ENCODE data around the gene TMEM242.

Gene TMEM242

DNA sequence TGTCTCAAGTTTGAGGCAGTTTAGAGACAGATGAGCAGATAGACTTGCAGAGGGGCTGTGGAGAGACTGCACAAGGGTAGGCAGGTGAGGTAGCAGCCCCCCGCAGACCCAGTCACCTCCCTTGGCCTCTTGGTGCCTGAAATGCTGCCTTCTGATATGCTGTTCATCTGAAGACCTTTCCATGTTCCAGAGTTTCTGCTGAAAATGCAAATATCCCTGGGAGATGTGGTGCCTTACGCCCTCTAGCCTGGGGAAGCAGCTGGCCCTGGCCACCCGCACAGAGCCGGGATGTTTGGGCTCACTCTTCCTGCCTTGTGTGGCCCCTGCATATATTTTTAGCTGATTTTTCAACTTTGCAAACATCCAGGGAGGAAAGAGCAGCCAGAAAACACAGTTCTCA is 51.4 kb downstream of the TMEM242 start:
- no peak for DNase-seq (ENCODE audit: low read depth, low spot score)

DNA sequence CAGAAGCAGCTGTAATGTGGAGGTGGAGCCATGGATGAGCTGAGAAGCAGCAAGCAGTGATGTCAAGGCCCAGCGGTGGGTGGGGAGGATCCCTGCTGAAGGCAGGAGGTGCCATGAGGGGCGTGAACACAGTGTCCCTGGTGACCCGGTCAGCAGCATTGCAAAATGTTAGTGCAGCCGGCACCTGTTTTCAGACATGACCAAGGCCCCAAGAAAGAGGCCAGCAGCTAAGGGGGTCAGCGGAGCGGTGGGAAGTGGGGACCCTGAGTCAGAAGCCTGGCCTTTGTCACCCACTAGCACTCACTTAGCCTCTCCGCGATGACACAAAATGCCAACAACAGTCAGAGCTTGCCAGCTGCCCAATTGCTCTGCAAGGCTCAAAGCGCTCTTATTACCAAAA is 51.9 kb downstream of the TMEM242 start:
- no peak for DNase-seq (ENCODE audit: low read depth, low spot score)

DNA sequence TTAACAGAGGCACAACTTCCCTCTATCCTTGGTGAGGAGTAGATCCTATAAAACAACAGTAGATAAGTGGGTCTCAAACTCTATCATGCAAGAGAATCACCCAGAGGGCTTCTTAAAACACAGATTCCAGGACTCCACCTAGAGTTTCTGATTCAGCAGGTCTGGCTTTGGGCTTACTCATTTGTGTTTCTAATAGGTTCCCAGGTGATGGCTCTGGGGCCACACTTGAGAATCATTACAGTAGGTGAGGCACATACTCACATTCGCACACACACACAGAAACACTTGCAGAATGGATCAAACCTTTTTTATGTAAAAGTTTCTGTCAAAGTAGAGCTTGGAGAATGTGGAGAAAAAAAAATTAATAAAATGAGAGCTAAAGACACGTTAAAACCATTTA is 52.4 kb downstream of the TMEM242 start:
- DNase-seq (ENCODE audit: low read depth, low spot score): no peak

DNA sequence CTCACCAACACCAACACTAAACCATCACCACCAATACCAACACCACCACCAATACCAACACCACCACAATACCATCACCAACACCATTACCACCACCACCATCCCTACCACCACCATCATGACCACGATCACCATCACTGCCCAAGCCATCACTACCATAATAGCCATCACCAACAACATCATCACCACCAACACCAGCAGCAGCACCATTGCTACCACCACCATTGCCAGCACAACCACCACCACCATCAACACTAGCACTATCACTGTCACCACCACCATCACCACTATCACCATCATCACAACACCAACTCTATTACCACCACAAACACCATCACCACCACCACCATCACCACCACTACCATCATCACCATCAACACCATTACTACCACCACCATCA is 53.0 kb downstream of the TMEM242 start:
- DNase-seq (ENCODE audit: low read depth, low spot score): no peak

DNA sequence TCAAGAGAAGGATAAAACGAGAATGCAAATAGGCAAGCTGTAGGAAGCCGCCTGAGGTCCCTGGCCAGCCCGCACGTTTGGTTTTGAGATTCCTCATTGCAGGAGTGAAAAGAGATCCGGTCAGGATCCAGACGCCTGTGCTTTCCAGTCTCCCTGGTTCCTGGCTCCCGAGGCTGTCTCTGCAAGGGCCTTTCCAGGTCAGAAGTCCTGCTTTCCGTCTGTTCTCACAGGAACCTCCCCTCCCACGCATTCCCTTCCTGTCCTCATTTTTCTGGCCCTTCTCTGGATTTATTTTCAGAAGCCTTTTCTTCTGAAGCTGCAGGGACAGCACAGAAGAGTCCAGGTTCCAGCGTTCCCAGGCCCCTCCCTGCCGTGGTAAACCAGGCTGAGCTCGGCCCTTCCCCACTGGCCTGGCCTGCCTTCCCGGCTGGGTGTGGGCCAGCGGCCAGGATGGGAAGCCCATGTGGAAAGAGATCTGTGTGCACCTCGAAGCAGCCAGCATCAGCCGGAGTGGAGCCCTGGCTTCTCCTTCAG is 54.0 kb downstream of the TMEM242 start:
- no peak for DNase-seq (ENCODE audit: low read depth, low spot score)

DNA sequence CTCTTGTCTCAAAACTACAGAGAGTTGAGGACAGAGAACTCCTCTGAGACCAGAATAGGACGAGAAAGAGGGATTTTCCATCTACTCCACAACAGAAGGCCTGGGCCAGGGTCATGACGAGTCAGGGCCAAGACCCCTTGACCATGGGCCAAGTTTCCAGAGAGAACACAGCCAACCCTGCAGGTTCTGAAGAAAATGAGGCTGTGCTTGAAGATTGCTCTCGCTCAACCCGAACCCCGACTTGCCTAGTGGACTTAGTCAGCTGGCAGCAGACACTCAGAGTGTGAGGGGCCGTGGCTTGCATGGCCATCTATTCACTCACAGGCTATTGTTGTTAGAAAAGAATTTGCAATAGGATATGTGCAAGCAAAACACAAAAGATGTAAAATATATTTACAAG is 54.5 kb downstream of the TMEM242 start:
- no peak for DNase-seq (ENCODE audit: low read depth, low spot score)

DNA sequence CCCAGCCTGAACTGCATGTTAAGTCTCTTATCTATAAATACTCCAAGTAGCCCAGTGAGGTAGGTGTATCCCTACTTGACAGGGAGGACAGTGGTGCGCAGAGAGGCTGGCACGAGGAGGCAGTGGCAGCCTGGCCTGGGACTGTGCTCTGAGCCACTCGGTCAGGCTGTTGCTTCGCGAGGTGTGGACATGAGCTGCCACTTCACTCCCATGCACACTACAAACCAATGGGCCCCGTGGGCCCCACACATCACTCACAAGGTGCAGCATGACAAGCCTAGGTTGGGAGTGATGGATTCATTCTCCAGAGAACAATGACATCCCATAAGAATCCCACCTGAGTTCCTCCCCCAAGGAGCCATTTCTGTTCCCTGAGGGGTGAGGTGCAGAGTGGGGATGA is 54.9 kb downstream of the TMEM242 start:
- DNase-seq (ENCODE audit: low read depth, low spot score): no peak

DNA sequence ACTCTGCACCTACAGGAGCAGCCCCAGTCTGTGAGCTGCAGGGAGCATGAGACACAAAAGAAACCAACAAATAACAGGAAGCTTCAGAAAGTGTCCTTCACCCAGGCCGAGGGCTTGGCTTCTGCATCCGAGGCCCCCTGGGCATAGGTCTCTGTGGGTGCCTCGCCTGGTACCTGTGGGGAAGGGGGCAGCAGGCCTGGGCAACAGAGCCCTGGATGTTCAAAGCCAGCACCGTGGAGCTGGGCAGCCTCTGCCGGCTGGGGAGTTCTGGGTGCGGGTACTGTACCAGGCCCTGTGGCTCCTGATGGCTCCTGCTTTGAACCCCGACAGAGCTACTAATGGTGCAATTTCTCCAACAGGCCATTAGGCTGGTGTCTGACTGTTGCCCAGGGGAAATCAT is 55.7 kb downstream of the TMEM242 start:
- DNase-seq (ENCODE audit: low read depth, low spot score): no peak

DNA sequence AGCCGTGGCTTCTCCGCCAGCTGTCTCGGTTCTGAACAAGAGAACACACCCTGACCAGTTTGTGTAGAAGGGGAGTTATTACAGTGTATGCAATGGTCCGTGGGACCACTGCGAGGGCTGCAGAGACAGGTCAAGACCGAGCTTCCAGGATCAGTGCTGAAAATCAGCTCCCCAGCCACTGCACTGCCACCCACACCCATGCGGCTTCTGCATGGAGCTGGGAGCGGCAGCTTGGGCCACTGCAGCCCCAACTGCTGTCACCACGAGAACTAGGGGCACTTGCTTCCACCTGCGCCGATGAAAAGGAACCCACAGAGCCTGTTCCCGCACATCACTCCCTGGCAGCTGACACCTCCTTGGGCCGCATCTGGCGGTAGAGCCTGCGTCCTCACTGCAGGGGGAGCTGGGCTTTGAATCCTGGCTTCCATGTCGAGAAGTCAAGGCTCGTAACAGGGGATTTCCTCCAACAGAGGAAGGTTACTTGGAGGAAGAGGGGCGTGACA is 56.2 kb downstream of the TMEM242 start:
- DNase-seq (ENCODE audit: low read depth, low spot score): no peak

DNA sequence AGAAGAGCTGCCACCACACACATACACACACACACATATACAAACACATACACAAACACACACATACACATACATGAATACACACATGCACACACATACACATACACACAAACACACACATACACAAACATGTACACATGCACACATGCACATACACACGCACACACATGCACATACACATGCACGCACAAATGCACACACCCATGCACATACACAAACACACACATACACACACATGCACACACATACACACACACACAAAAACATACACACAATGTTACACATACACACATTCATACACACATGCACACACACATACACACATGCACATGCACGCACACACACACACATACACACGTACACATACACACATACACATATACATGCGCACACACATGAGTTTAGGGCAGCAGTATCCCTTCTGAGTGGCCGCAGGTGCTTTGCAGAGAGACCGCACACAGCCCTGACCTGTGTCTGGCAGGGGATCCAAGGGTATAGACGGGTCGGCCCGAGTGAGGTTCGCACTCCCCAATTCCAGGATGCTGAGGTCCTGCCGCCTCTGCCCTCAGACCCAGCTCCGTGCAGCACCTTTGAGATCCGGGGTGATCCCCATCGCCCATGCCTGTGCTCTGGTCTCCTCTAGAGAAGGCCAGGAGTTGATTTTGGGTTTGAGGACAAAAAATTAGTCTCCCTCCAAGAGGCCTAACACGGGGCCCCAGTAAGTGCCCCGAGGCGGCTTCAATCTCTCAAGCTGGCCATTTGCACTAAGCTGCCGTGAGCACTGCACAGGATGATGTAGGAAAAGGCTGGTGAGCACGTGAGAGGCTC is 56.8 kb downstream of the TMEM242 start:
- no peak for DNase-seq (ENCODE audit: low read depth, low spot score)

DNA sequence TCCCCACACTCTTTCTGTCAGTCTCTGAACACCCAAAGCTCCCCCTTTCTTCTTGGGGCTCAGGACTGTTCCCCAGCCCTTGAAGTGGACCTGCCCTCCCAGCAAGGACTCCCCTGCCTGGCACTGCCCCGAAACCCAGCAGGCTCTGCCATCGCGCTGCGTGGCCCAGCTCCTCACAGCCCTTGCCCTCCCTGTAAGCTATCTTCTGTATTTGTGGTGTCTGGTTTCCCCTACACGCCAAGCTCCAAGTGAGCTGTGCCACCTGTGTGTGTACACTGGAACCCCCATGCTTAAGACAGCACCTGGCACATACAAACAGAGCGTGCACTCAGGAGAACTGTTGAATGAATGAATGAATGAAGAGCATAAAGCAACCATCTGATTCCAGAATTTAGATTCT is 57.7 kb downstream of the TMEM242 start:
- DNase-seq (ENCODE audit: low read depth, low spot score): no peak

DNA sequence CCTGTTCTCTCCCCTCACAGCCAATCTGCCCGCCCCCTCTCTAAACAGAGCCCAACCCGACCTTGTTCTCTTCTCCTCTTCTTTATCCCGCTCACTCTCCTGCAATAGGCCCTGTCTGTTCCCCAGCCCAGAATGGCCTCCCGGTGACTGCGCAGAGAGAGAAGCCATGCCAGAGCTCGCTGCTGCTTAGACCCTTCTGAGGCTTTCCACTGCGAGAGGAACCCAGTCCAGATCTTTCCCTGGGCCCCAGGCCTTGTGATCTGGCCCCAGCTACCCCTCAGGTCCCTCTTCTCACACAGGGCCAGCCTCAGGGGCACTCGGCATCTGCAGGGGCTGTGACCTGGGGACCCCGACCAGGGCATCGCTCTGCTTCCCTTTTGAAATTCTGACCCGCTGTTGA is 58.1 kb downstream of the TMEM242 start:
- no peak for DNase-seq (ENCODE audit: low read depth, low spot score)

DNA sequence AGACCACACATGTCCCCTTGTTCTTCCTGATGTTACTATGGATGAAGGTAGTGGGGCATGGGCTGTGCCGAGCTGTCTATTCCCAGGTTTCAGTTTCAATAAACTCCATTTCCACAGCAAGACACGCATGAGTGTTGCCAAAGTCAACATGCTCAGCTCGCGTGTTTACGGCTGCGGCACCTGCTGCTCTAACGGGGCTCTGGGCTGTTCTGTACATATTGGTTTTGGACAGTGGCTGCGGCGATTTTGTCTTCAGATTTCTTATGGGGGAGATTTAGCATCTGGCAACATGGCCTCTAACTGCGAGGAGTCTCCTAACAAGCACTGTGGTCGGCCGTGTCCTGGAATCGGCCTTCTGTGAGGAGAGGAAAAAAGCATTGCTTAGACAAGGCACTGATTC is 58.6 kb downstream of the TMEM242 start:
- no peak for DNase-seq (ENCODE audit: low read depth, low spot score)

DNA sequence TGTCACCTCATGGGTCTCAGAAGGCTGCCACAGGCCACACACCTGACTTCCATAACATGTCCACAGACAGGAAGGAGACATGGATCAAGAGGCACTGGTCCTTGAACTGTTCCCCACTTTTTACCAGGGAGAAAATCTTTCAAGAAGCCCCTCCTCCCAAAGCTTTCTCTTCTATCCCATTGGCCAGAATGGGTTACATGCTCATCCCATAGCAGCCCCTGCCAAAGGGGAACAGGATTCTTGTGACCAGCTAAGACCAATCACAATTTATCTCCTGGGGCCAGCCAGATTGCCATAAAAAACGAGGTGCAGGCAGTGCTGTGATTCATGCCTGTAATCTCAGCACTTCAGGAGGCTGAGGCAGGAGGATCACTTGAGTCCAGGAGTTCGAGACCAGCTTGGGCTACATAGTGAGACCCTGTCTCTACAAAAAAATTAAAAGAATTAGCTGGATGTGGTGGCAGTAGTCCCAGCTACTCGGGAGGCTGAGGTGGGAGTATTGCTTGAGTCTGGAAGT is 59.4 kb downstream of the TMEM242 start:
- no peak for DNase-seq (ENCODE audit: low read depth, low spot score)

DNA sequence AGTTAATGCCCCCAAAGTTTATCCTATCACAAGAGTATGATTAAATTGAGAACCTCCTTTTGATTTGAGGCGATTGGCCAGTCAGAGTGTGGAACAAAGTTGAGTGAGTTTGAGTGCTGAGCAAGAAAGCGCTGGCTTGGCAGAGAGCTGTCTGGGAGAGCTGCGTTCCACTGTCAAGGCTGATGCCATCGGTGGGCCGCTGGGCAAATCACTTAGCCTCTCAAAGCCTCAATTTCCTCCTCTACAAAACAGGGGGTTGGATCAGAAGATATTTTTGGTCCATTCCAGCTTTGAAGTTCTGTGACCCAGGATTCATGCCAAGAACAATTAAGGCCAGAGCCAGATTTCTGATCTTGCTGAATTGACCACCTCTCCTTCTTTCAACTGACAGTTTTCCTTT is 60.2 kb downstream of the TMEM242 start:
- no peak for DNase-seq (ENCODE audit: low read depth, low spot score)

DNA sequence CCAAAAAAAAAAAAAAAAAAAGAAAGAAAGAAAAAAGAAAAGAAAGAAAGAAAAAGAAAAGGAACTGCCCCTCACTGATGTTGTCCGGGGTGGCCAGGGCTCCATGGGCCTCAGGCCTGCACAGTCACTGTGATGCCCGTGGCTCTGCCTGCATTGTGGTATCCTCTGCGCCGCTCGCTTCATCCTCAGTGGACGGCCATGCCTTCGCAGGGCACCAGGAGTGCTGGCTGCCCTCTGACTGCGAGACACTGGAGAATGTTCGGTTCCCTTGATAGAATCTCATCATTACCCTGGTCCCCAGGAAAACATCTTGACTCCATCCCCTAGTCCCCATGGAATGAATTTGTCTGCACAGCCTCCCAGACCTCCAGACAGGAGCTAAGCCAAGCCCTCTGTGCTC is 61.7 kb downstream of the TMEM242 start:
- no peak for DNase-seq (ENCODE audit: low read depth, low spot score)

DNA sequence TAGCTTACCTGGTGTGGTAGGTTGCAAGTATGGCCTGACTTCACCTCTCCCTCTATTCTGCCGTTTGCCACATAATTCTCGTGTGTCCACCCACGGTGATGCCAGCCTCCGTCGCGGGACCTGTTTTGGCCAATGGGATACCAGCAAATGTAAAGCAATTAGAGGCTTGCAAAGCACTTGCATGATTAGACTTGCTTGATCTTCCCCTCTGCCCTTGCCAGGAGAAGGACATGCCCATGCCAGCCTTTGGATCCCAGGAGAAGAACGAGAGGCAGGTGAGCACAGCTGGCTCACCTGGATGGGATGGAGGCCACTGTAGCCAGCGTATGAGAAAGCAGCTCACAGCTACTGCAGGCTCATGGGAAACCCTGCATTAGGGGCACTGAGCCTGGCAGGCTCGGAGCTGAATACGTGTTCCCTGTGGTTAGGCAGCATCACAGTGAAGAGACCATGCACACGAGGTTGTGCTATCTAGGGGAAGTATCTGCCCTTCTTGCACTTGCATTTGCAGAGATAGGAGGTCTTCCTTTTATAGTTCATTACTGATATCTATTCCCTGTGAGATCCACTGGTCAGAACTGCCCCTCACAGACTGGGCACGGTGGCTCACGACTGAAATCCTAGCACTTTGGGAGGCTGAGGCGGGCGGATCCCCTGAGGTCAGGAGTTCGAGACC is 62.4 kb downstream of the TMEM242 start:
- no peak for DNase-seq (ENCODE audit: low read depth, low spot score)

DNA sequence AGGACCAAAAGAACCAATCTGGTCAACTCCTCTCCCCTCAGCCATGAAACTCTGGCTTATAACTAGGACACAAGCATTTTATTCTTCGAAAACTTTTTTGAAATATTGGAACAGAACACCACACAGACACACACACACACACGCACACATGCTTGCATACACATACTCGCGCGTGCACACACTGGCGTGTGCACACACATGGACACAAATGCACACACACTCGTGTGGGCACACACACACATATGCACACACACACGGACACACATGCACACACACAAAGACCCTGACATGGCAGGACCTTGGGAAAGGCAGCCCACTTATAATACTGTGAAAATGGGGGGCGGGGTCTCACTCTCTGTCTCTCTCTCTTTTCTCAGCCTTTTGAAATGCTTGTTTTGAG is 63.9 kb downstream of the TMEM242 start:
- no peak for DNase-seq (ENCODE audit: low read depth, low spot score)

DNA sequence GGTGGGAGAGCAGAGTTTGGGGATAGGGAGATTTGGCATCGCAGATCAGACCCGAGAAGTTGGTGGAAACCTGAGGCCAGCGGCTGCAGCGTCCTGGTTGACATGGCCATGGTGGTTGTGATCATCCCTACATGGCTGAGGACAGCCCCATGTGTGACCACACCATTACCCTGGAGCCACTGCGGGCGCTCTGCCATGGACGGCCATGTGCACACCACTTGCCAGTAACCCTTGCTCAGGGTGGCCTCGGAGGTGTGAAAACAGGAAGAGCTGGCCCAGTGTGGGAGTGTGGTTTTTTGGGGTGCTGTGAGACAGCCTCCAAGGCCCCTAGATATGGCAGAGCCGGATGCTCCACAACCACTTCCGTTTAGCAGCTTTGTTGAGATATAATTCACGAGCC is 64.4 kb downstream of the TMEM242 start:
- no peak for DNase-seq (ENCODE audit: low read depth, low spot score)

DNA sequence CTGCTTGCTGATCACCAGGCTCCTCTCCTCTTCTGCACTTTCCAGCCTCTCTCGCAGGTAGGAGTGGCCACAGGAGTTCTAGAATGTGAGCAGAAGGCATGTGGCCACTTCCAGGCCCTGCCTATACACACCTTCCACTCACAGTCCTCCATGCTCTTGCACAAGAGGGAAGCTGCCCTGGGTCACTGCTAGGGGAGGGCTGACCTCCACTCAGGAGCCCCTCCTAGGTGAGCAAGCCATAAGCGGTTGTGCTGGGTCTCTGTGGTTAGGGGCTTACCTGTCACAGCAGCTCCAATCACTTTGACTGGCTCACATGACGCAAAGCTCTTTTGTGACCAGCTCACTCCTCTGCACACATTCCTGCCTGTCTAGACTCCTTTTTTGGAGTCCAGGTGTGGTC is 68.2 kb downstream of the TMEM242 start:
- no peak for DNase-seq (ENCODE audit: low read depth, low spot score)

DNA sequence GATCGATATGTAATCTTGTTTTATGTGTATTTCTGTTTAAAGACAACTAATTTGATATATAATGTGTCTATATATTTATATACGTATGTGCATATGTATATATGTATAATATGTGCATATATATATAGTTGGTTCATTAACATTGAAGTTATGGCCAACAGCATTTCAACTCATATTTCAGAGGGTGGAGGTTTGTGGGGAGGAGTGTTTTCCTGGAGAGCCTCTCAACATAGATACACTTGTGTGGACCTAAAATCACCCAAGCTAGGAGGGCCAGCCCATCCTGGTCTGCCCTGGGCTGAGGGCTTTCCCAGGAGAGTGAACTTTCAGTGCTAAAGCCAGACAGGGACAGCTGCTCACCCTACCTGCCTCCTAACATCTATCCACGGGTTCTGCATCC is 68.8 kb downstream of the TMEM242 start:
- no peak for DNase-seq (ENCODE audit: low read depth, low spot score)

DNA sequence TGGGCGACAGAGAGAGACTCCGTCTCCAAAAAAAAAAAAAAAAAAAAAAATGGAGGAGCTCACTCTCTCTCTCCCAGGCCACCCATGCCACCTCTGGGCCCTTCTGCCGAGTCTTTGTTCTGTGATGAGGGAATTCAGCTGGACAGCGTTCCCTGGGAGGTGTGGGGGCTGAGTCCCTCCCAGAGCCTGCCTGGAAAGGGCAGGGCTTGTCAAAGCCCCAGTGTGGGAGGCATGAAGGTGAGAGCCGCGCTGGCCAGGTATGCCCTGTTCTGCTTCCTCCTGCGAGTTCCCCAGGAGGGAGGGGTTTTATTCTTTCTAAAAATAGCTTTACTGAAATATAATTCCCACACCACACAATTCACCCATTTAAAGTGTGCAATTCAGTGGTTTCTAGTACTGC is 69.6 kb downstream of the TMEM242 start:
- no peak for DNase-seq (ENCODE audit: low read depth, low spot score)

DNA sequence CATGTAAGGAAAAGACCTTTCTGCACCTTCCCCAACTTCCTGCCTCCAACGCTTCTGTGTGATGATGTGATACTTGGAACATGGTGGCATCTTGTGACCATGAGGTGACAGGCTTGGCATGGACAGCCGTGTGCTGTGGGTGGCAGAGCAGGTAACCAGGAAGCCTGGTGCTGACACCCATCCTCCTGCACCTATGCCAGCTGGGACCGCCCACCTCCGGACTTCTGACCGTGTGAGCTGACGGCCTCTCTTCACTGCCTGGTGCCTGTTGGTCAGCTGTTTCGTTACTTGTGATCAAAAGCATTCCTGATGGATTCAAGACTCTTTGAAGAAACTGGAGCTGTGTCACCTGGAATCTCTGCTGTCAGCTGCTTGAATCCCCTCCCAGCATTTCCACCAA is 70.3 kb downstream of the TMEM242 start:
- DNase-seq (ENCODE audit: low read depth, low spot score): no peak

Data from activated naive CD8-positive, alpha-beta T cell treated with anti-CD3 and anti-CD28 coated beads, Interleukin-2, amount 50 U/mL, for 16 hours (primary cell).